Measurements from ENCODE around the gene SSTR5.

The SSTR5 gene

DNA sequence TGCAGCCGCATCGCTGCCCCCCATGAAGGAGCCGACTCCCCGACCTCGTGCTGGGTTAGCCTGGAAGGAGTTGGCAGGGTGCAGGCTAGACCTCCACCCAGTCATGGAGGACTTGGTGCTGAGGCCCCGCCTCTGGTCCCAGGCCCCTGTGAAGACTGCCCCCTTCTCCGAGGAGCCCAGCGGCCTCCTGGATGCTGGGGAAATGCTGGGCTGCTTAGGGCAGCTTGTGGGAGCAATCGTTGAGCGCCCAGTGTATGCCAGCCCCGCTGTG, 1.8 kb downstream of the SSTR5 start:
- TF ChIP-seq, protein P1, sequence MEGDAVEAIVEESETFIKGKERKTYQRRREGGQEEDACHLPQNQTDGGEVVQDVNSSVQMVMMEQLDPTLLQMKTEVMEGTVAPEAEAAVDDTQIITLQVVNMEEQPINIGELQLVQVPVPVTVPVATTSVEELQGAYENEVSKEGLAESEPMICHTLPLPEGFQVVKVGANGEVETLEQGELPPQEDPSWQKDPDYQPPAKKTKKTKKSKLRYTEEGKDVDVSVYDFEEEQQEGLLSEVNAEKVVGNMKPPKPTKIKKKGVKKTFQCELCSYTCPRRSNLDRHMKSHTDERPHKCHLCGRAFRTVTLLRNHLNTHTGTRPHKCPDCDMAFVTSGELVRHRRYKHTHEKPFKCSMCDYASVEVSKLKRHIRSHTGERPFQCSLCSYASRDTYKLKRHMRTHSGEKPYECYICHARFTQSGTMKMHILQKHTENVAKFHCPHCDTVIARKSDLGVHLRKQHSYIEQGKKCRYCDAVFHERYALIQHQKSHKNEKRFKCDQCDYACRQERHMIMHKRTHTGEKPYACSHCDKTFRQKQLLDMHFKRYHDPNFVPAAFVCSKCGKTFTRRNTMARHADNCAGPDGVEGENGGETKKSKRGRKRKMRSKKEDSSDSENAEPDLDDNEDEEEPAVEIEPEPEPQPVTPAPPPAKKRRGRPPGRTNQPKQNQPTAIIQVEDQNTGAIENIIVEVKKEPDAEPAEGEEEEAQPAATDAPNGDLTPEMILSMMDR (IDR thresholded peaks at IDR 0.05; ENCODE audit: unreplicated experiment in 3 of 3): no peak
- Mint-ChIP-seq H3K27ac (no peak overlapping the region), H3K27me3 (ENCODE audit: low read depth) (peaks cover 66% of the 10 kb centered on the region), H3K4me1 (peaks cover 11% of the 10 kb centered on the region), H3K36me3 (ENCODE audit: low read depth) (no peaks in the 10 kb centered on the region), H3K4me3 (no peak overlapping the region), H3K9me3 (no peaks in the 10 kb centered on the region)

DNA sequence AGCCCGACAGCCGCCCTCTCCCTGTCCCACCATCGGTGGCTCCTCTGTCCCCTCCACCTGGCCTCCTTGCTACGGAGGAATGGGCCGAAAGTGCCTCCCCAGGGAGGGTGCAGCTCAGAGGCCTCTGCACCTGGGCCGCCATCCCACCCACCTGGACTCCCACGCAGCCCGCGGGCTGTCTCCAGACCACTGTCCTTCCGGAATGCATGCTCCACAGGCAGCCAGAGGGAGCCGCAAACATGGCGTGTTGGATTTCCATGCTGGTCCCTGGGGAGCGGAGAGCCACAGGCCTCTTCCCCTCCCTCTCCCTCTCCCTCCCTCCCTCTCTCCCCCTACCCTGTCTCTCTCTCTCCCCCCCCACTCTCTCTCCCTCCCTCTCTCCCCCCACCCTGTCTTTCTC, 3.0 kb downstream of the SSTR5 start:
- Mint-ChIP-seq H3K9me3 (no peaks in the 10 kb centered on the region), H3K4me1 (peaks cover 11% of the 10 kb centered on the region), H3K27ac (no peak overlapping the region), H3K36me3 (ENCODE audit: low read depth) (no peaks in the 10 kb centered on the region), H3K27me3 (ENCODE audit: low read depth) (peaks cover 59% of the 10 kb centered on the region), H3K4me3 (no peak overlapping the region)
- TF ChIP-seq, protein P1 (IDR thresholded peaks at IDR 0.05; ENCODE audit: unreplicated experiment in 3 of 3): no peak

DNA sequence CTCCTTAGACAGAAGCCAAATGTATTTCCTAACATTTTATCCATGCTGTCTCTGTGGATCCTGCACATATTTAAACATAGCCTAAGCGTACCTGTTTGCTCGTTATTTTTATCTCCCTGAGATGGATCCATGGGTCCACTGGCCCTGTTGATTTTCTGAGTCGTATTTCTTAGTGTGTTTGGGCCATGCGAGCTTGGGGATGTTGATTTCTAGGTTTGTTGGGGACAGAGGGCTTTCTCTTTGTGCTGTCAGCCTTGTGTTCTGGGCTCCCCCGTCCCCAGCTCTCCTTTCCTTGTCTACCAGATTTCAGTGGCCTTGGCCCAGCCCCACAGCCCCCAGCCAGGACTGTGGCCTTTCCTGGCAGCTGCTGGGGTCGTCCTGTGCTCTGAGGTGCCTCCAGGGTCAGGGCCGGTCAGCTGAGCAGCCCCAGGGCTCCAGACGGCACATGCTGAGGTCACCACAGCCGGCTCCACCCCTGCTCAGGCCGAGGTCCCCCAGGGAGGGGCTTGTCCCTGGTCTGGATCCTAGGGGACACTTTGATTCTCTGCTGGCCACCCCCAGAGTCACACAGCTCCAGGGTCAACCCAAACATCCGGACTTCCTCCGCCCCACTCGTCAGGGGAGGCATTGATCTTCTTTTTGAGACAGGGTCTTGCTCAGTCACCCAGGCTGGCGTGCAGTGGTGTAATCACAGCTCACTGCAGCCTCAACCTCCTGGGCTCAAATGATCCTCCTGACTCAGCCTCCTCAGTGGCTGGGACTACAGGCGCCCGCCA, 4.4 kb downstream of the SSTR5 start:
- H3K4me3 Mint-ChIP-seq: no peak overlapping the region

DNA sequence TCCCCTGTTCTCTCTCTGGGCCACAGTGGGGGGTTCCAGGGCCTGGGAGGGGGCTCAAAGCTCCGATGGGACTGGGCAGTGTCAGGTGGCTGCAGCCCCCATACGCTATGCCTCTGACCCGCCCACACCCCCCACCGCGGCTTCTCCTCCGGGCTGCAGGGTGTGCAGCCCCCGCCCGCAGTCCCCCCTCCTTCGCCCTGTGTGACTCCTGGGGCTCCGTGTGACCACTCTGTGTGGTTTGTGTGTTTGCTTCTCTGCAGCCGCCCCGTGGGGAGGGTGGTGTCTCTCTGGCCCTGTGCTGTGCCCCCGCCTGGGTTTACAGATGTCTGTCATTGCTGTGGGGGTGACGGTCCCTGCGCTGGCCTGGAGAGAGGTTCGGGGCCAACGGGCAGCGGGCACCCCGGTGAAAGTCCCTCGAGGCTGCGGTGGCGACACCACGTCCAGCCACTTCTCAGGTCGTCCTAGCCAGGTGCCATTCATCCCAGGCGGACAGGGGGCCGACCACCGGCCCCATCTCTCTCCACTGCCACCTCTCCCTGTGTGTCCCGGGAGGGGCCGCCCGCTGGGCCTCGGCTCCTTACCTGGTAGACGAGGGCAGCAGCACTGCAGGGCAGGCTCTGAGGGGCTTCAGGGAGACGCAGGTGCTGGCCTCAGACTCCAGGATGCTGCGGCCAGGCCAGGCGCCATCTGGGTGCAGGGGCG, 5.5 kb downstream of the SSTR5 start:
- Mint-ChIP-seq H3K27ac (no peak overlapping the region), H3K27me3 (ENCODE audit: low read depth) (peaks cover 46% of the 10 kb centered on the region), H3K36me3 (ENCODE audit: low read depth) (no peaks in the 10 kb centered on the region), H3K4me1 (peaks cover 15% of the 10 kb centered on the region), H3K4me3 (no peak overlapping the region), H3K9me3 (no peaks in the 10 kb centered on the region)
- TF ChIP-seq, protein P1 (IDR thresholded peaks at IDR 0.05; ENCODE audit: unreplicated experiment in 3 of 3): no peak

More for the DNA sequence above, 4.4 kb downstream of the SSTR5 start:
- Mint-ChIP-seq H3K36me3 (ENCODE audit: low read depth) (no peaks in the 10 kb centered on the region), H3K9me3 (no peaks in the 10 kb centered on the region), H3K27me3 (ENCODE audit: low read depth) (peaks cover 51% of the 10 kb centered on the region), H3K4me1 (peaks cover 11% of the 10 kb centered on the region), H3K27ac (peak overlapping the region in 1 of 3 experiments; percentile 15)
- TF ChIP-seq, protein P1 (IDR thresholded peaks at IDR 0.05; ENCODE audit: unreplicated experiment in 3 of 3): no peak

DNA sequence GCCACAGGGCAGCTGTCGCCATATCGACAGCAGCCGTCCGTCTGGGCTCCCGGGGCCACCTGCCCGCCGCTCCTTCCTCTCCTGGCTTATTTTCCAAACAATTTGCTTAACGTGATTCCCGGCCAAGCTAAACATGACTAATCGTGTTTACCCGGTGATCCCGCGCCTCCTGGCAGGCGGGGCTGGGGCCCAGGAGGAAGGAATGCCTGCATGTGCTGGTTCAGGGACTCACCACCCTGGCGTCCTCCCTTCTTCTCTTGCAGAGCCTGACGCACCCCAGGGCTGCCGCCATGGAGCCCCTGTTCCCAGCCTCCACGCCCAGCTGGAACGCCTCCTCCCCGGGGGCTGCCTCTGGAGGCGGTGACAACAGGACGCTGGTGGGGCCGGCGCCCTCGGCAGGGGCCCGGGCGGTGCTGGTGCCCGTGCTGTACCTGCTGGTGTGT, 6.1 kb downstream of the SSTR5 start:
- Mint-ChIP-seq H3K4me3 (no peak overlapping the region), H3K27me3 (ENCODE audit: low read depth) (peaks cover 40% of the 10 kb centered on the region), H3K9me3 (no peaks in the 10 kb centered on the region), H3K36me3 (ENCODE audit: low read depth) (no peaks in the 10 kb centered on the region), H3K4me1 (peaks cover 15% of the 10 kb centered on the region), H3K27ac (no peak overlapping the region)
- TF ChIP-seq, protein P1 (IDR thresholded peaks at IDR 0.05; ENCODE audit: unreplicated experiment in 3 of 3): no peak

Measured in nephron (organoid).